H9 (cell line): ENCODE measurements around the gene CDK5. TPM values are rescaled to one million over a fixed set of nuclear protein-coding genes. Genes with fewer than 3 reads are reported as not detected.

ENCODE experiments used
- DNase-seq: peaks from one replicate; pipeline ENCODE4 v3.0.0-alpha.2; 2017
- H2AFZ ChIP-seq: one replicate; pipeline ENCODE4 v1.6.1; 2013; ENCODE audit warnings: mild to moderate bottlenecking, low read length, control low read depth, moderate library complexity
- H2AK5ac ChIP-seq: 2 replicates; pipeline ENCODE4 v1.6.1; 2013; ENCODE audit warnings: low read length, control low read depth, mixed read lengths; ENCODE audit not compliant: insufficient read length
- H2BK120ac ChIP-seq: one replicate; pipeline ENCODE4 v1.6.1; 2013; ENCODE audit warnings: low read depth, mild to moderate bottlenecking, low read length, control low read depth, inconsistent platforms; ENCODE audit not compliant: poor library complexity, severe bottlenecking
- H2BK12ac ChIP-seq: 2 replicates; pipeline ENCODE4 v1.6.1; 2013; ENCODE audit warnings: low read length, control low read depth, mixed read lengths, low read depth; ENCODE audit not compliant: insufficient read length
- H2BK15ac ChIP-seq: 2 replicates; pipeline ENCODE4 v1.6.1; 2013; ENCODE audit warnings: low read depth, low read length, control low read depth
- H2BK20ac ChIP-seq: one replicate; pipeline ENCODE4 v1.6.1; 2013; ENCODE audit warnings: low read depth, mild to moderate bottlenecking, low read length, control low read depth, inconsistent platforms; ENCODE audit not compliant: poor library complexity, severe bottlenecking
- H2BK5ac ChIP-seq: 2 replicates; pipeline ENCODE4 v1.6.1; 2013; ENCODE audit warnings: low read length, control low read depth, mixed read lengths; ENCODE audit not compliant: insufficient read length
- H3K14ac ChIP-seq: 2 replicates; pipeline ENCODE4 v1.6.1; 2013; ENCODE audit warnings: low read length, control low read depth; ENCODE audit not compliant: insufficient read depth
- H3K18ac ChIP-seq: 2 replicates; pipeline ENCODE4 v1.6.1; 2013; ENCODE audit warnings: low read depth, mild to moderate bottlenecking, mixed read lengths, low read length, control low read depth; ENCODE audit not compliant: insufficient read length
- H3K23ac ChIP-seq: 2 replicates; pipeline ENCODE4 v1.6.1; 2013; ENCODE audit warnings: low read length, control low read depth, mixed read lengths, low read depth; ENCODE audit not compliant: insufficient read length
- H3K23me2 ChIP-seq: 2 replicates; pipeline ENCODE4 v1.6.1; 2013; ENCODE audit warnings: low read depth, mild to moderate bottlenecking, mixed read lengths, low read length, control low read depth; ENCODE audit not compliant: insufficient read length, poor library complexity, severe bottlenecking
- H3K27ac ChIP-seq: 2 replicates; pipeline ENCODE4 v1.5.1; 2013; ENCODE audit warnings: low read length, control low read depth, mixed read lengths, low read depth; ENCODE audit not compliant: insufficient read length
- H3K27me3 ChIP-seq: 2 replicates; pipeline ENCODE4 v1.6.1; 2013; ENCODE audit warnings: low read length, control low read depth, inconsistent platforms; ENCODE audit not compliant: insufficient read depth
- H3K4ac ChIP-seq: 2 replicates; pipeline ENCODE4 v1.6.1; 2013; ENCODE audit warnings: low read depth, mild to moderate bottlenecking, control low read depth, inconsistent platforms, low read length, moderate library complexity
- H3K4me1 ChIP-seq: 2 replicates; pipeline ENCODE4 v1.6.1; 2013; ENCODE audit warnings: low read length, control low read depth, inconsistent platforms; ENCODE audit not compliant: insufficient read depth
- H3K4me2 ChIP-seq: 2 replicates; pipeline ENCODE4 v1.6.1; 2013; ENCODE audit warnings: low read length, control low read depth, mixed read lengths; ENCODE audit not compliant: insufficient read length, insufficient read depth
- H3K56ac ChIP-seq: 2 replicates; pipeline ENCODE4 v1.6.1; 2013; ENCODE audit warnings: low read depth, mild to moderate bottlenecking, mixed read lengths, low read length, control low read depth; ENCODE audit not compliant: insufficient read length
- H3K79me1 ChIP-seq: 2 replicates; pipeline ENCODE4 v1.6.1; 2013; ENCODE audit warnings: low read depth, mild to moderate bottlenecking, moderate library complexity, low read length, control low read depth, inconsistent platforms; ENCODE audit not compliant: insufficient read depth, poor library complexity, severe bottlenecking
- H3K79me2 ChIP-seq: 2 replicates; pipeline ENCODE4 v1.6.1; 2013; ENCODE audit warnings: low read length, control low read depth, inconsistent platforms; ENCODE audit not compliant: insufficient read depth
- H3K9ac ChIP-seq: 2 replicates; pipeline ENCODE4 v1.6.1; 2013; ENCODE audit warnings: low read length, control low read depth, mixed read lengths; ENCODE audit not compliant: insufficient read length; ENCODE audit errors: extremely low read depth
- H3K9me3 ChIP-seq: one replicate; pipeline ENCODE4 v1.6.1; 2013; ENCODE audit warnings: low read depth, low read length, inconsistent platforms; ENCODE audit not compliant: control insufficient read depth
- H3T11ph ChIP-seq: one replicate; pipeline ENCODE4 v1.6.1; 2013; ENCODE audit warnings: mild to moderate bottlenecking, low read length, control low read depth, inconsistent platforms
- H4K20me1 ChIP-seq: one replicate; pipeline ENCODE4 v1.6.1; 2013; ENCODE audit not compliant: control insufficient read depth, insufficient read length, insufficient read depth
- H4K5ac ChIP-seq: 2 replicates; pipeline ENCODE4 v1.6.1; 2013; ENCODE audit warnings: low read depth, mild to moderate bottlenecking, mixed read lengths, low read length, control low read depth; ENCODE audit not compliant: insufficient read length
- H4K8ac ChIP-seq: replicated peaks from 2 replicates; pipeline ENCODE4 v1.6.1; 2013; ENCODE audit warnings: low read length, control low read depth, mixed read lengths, low read depth; ENCODE audit not compliant: insufficient read length
- H4K91ac ChIP-seq: 2 replicates; pipeline ENCODE4 v1.6.1; 2013; ENCODE audit warnings: low read depth, mild to moderate bottlenecking, moderate library complexity, mixed read lengths, low read length, control low read depth; ENCODE audit not compliant: insufficient read length
- H3K27ac Mint-ChIP-seq, 3 experiments: 2 replicates in 2 of 3; 3 replicates in 1 of 3; pipeline ENCODE4 v1.8.0; 2020 to 2021; ENCODE audit warnings: mixed read lengths in 3 of 3, mild to moderate bottlenecking in 1 of 3, moderate library complexity in 1 of 3
- H3K27me3 Mint-ChIP-seq: 2 replicates; pipeline ENCODE4 v1.8.0; 2021; ENCODE audit warnings: low read depth, mild to moderate bottlenecking, moderate library complexity, mixed read lengths
- H3K36me3 Mint-ChIP-seq, 3 experiments: 2 replicates in 2 of 3; 3 replicates in 1 of 3; pipeline ENCODE4 v1.8.0; 2020 to 2021; ENCODE audit warnings: low read depth in 3 of 3, mixed read lengths in 3 of 3; ENCODE audit not compliant: insufficient read depth in 1 of 3
- H3K4me1 Mint-ChIP-seq, 2 experiments: 2 replicates each; pipeline ENCODE4 v1.8.0; 2020; ENCODE audit warnings: mixed read lengths in 2 of 2
- H3K4me3 Mint-ChIP-seq, 2 experiments: 2 replicates in 1 of 2; 3 replicates in 1 of 2; pipeline ENCODE4 v1.8.0; 2020 to 2021; ENCODE audit warnings: mild to moderate bottlenecking in 2 of 2, mixed read lengths in 2 of 2, moderate library complexity in 1 of 2
- H3K9me3 Mint-ChIP-seq, 2 experiments: 2 replicates in 1 of 2; 3 replicates in 1 of 2; pipeline ENCODE4 v1.8.0; 2020; ENCODE audit warnings: mild to moderate bottlenecking in 2 of 2, mixed read lengths in 2 of 2, moderate library complexity in 1 of 2
- CTCF ChIP-seq: fragments of 200-600 bp; sonication (generic); conservative IDR thresholded peaks from 3 replicates; pipeline ENCODE4 v1.8.0; 2021; ENCODE audit warnings: antibody characterized with exemption, mild to moderate bottlenecking
- WGBS: extraction: QIAGEN DNeasy Blood & Tissue Kit; methylation state at CpG from one replicate; pipeline ENCODE4 v1.1.7; 2013; ENCODE audit warnings: missing lambda C conversion rate, low lambda C conversion rate, mixed read lengths; ENCODE audit not compliant: insufficient read length; ENCODE audit errors: extremely low coverage; 5-methylcytosine and 5-hydroxymethylcytosine counted together
- total RNA-seq: library from RNA; stranded (reverse); gene quantifications from 2 replicates; pipeline ENCODE4 v1.2.1, GENCODE V29; 2021

Gene CDK5
- total RNA-seq, 1 experiment from 2014 or later, result 19.9 TPM

- no CpG with 5 or more reads among the region's 22 CpGs for WGBS
- H3K4me3 Mint-ChIP-seq, result peak overlapping the region in 1 of 2 experiments; percentile 93; a peak in 2 of 5 replicates
Observed at GRCh38 chr7:151089893-151090730, 32.4 kb upstream of the CDK5 start.

More at GRCh38 chr7:151089893-151090730, 32.4 kb upstream of the CDK5 start:
- H3K18ac ChIP-seq, result no peak overlapping the region
- H3K4me1 ChIP-seq, result peaks cover 2% of the 10 kb centered on the region; the same call in 1 of the 2 replicates
- no peak overlapping the region for H3K4ac ChIP-seq
- H4K91ac ChIP-seq, result no peak overlapping the region
- H3K56ac ChIP-seq, result no peak overlapping the region
- H3K23ac ChIP-seq, result no peak overlapping the region
- no peak overlapping the region for H2BK15ac ChIP-seq
- no peak overlapping the region for H3K9ac ChIP-seq
- peaks cover 39 to 43% of the 10 kb centered on the region in 2 experiments for H3K4me1 Mint-ChIP-seq
- H3K27me3 ChIP-seq, result no peaks in the 10 kb centered on the region; the same call in 1 of the 2 replicates
- H3K27me3 Mint-ChIP-seq, result peaks cover 7% of the 10 kb centered on the region
- H2AFZ ChIP-seq, result no peak overlapping the region
- H3K36me3 Mint-ChIP-seq, result peaks cover 0 to 22% (median 3%) of the 10 kb centered on the region in 3 experiments; a peak in 5 of 7 replicates
- no peaks in the 10 kb centered on the region for H3K9me3 Mint-ChIP-seq
- H3K79me1 ChIP-seq, result peaks cover 4% of the 10 kb centered on the region
- H3T11ph ChIP-seq, result no peak overlapping the region
- peaks cover 13% of the 10 kb centered on the region for H3K23me2 ChIP-seq
- H4K20me1 ChIP-seq, result no peaks in the 10 kb centered on the region
- H2AK5ac ChIP-seq, result no peak overlapping the region
- H3K79me2 ChIP-seq, result peaks cover 23% of the 10 kb centered on the region
- no peak overlapping the region for H2BK120ac ChIP-seq
- no peak for DNase-seq
- H3K27ac Mint-ChIP-seq, result no peak overlapping the region
- no peak for TF ChIP-seq CTCF
- H4K5ac ChIP-seq, result no peak overlapping the region
- H2BK20ac ChIP-seq, result no peak overlapping the region
- H4K8ac ChIP-seq, result no peak overlapping the region
- no peak overlapping the region for H2BK12ac ChIP-seq
- H2BK5ac ChIP-seq, result no peak overlapping the region
- no peak overlapping the region for H3K14ac ChIP-seq
- H3K4me2 ChIP-seq, result no peak overlapping the region
- no peaks in the 10 kb centered on the region for H3K9me3 ChIP-seq
- H3K27ac ChIP-seq, result no peak overlapping the region
